HG02981 (cell line): Measurements from ENCODE around the gene STAT4.
A peak's percentile ranks its signal among the peaks of the same experiment; 100 is the strongest.

Source experiments
- ATAC-seq: cut with Tn5 transposase; IDR thresholded peaks from one replicate; pipeline ENCODE4 v1.9.1; 2021; ENCODE audit warnings: mild to moderate bottlenecking, moderate library complexity; ENCODE audit not compliant: unreplicated experiment

STAT4 gene

DNA sequence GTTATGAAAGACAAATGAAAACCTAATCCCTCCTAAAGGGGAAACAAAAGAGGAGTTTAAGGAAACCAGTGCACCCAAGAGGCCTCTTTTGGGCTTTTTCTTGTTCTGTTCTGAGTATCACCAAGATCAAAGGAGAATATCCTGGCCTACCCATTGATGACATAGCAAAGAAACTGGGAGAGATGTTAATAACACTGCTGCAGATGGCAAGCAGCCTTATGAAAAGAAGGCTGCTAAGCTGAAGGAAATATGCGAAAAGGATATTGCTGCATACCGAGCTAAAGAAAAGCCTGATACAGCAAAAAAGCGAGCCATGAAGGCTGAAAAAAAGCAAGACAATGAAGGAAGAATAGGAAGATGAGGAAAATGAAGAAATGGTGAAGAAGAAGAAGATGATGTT is 23.6 kb upstream of the STAT4 start:
- no peak for ATAC-seq

GRCh38 chr2:191173206-191173605 is 22.4 kb upstream of the STAT4 start:
- ATAC-seq = no peak

DNA sequence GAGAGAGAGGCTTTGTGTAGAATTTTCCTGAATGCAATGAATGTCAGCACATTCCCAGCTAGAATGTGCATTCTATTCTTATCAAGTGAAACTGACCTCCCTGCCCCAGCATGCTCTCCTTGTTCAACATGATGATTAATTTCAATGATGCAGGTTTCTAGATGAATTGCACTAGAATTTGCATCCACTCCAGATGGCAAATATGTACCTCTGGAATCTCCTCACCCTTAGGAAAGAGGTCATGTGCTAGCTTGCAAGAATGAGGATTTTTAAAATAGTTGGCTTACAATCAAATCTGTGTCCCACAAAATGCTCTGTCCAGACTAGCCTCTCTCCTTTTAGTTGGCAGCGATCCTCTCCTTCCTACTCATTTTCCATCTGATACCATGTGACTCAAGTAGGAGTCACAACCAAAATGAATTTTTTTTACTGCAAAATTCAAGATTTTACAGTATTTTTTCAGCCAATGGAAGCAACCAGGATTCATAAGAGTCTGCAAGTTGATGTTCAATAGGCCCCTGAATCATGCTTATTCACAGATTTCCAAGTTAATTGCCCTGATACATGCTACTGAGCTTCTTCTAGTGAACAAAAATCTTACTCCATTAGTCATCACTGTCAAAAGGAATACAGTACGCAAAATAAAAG is 21.0 kb upstream of the STAT4 start:
- ATAC-seq = no peak

GRCh38 chr2:191171286-191171685 is 20.5 kb upstream of the STAT4 start:
- ATAC-seq = no peak

DNA sequence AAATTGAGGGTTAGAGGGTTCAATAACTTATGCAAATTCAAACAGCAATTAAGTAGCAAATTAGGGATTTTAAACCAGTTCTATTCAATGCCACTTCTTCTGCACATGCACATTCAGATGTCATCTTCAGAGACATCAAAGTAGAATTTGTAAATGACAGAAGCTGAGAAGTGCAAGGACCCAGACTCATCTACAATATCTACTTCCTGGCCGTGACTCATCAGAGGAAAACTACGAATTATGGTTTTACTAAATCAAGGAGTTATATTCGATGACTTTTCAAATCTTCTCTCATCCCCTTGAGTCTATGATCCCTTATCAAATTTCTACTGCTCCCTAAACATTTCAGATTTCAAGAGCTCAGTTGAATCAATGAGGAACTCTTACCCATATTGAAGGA is 20.0 kb upstream of the STAT4 start:
- no peak for ATAC-seq

DNA sequence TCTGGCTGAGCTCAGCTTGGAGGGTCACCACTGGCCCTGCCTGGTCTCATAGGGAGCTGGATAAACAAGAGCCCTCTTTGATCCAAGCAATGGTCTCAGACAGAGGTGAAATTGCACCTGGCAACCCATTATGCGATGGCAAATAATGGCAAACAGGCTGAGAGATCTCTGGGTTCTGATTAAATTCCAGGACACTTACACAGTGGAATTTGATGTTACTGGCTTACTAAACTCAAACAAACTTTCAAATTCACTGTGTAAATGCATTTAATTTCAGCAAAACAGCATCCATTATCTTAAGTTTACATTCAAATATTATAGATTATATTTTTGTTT is 19.5 kb upstream of the STAT4 start:
- no peak for ATAC-seq

DNA sequence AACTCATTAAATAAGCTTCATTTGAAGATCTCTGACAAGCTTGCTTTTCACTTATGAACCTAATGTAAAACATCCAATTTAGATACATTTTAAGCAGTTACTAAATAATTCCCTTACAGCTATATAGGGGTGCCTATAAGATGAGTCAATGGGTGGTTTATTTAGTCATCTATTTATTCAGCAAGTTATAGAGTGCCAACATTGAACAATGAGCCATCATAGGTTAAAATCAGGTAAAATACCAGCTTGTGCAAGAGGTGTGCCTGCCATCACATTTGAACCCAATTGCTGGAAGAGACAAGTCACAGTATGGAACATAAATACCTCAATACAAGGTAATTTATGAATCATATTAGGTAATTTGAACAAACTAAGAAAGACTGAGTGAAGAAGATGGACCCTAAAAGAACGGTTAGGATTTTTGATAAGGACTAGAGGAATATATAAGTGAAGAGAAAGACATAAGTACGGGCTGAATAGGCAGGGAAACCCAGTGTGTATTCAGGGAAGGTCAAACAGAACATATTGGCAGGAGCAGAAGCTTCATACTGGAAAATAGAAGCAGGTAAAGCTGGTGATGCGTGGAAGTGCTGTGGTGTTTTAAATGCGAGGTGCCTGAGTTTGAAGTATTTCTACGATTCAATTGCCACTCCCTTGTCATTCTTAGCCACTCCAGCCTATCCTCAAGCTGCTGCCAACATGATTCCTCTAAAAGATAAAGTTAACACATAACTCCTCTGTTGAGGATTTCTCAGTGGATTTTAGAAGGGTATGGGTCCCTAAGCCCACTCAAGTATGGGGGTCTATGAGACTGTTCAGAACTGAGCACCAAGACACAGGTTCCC is 18.9 kb upstream of the STAT4 start:
- no peak for ATAC-seq

- ATAC-seq = no peak
Measured at GRCh38 chr2:191167766-191168165, 17.0 kb upstream of the STAT4 start.

DNA sequence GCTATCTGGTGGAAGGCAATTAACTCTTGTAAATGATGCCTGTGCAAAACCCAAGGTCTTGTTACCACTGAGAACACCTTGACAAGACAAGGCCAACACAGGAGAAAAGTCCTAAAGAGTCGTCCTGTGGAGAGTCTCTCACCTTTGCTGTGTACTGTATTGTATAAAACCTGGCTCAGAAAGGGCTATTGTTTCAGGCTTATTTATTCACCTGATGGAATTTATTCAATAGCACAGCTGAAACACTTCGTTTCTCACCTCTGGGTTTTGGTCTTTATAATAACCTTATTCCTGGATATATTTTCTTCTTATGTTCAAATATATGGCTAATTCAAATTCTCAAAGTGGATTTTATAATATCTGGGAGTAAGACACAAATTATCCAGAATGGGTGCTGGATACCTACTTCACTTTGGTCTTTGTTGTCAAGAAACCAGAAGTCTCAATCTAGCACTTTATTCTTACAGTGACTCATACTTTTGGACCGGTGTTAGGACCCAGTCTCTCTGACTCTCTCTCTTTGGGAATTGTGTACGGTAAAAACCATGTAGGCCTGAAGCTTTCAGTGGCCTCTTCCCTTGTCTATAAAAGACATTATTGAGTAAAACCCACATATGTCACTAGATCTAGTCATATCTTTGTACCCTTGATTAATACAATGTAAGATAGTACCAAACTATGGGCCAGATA is 16.1 kb upstream of the STAT4 start:
- ATAC-seq = no peak

- ATAC-seq = no peak
Measured at GRCh38 chr2:191166111-191166755, 15.4 kb upstream of the STAT4 start.

DNA sequence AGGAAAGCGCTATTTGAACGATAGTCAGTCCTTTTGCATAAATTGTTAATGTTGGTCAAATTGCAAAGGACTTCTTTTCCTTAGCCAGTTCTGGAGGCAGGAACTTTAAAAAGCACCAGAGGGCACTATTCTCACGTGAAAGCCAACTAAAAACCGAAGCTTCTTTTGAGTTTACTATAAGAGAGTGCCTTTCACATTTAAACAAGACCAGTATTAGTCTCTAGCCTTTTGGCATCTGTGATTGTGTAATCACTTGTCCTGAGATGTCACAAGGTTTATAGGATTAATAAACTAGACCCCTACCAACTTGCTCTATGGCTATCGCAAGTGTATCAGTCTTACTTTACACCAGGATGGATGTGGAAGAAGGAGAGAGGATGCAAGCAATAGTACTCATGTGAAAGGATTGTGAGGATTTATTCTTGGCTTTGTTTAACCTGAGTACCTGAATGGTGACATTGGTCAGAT is 14.4 kb upstream of the STAT4 start:
- peak; percentile 87 for ATAC-seq

- ATAC-seq = no peak
Measured at GRCh38 chr2:191158747-191159146, 8.0 kb upstream of the STAT4 start.

DNA sequence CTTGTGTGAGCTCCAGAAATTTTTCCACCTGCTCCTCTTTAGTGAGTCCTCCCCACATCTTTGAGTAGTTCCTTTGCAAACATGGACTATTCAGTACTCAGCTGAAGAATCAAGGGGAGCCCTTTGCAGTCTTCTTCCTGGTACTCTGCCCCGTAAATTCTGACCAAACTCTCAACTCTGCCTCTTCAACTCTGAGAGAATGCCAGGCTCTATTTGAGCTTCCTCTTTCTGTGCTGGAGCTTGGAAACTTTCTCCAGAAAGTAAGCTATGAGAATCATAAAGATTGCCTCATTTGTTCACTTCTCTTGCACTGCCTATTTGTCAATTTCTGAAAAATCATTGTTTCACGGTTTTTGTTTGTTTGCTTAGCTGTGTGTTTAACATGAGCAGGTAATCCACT is 7.4 kb upstream of the STAT4 start:
- no peak for ATAC-seq

- ATAC-seq = peak; percentile 34
Measured at GRCh38 chr2:191155608-191156071, 4.8 kb upstream of the STAT4 start.

DNA sequence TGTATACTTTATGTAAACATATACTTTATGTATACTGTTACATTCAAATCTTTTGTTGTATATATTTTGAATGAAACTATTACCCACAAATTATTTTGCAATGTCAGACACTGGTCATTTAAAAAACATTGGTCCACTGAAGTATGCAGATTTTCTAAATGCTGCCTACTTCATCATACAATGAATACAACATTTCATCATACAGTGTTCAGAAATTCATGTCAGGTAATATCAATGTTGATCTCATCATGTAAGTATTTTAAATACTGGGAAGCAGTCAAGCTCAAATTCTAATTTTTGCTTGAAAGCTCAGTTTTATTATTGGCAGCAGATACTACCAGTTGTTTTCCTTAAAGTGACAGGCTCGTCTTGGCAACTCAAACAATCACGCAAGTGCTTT is 2.9 kb upstream of the STAT4 start:
- no peak for ATAC-seq

GRCh38 chr2:191152482-191153240 is 1.9 kb upstream of the STAT4 start:
- no peak for ATAC-seq

DNA sequence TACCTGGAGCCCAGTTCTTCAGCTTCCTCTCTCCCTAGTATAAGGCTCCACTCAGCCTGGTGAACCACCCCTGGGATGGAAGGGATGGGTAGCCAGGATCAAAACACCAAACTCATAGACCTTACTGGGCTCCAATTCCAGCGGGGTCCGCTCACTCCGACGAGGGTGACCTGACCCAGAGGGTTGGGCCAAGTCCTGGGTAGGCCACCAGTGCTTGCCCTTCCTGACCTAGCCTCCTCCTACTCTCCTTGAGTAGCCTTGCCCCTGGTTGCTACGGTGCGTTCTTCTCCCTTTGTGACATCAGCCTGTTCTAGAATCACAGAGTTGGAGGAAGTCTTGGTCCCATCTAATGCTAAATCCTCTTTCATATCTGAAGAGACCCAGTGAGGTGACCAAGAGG is 537 bp upstream of the STAT4 start:
- no peak for ATAC-seq

- peak; percentile 21 for ATAC-seq
Measured at GRCh38 chr2:191150230-191150599, 579 bp downstream of the STAT4 start.

GRCh38 chr2:191149391-191149790 is 1.4 kb downstream of the STAT4 start:
- ATAC-seq = no peak

- ATAC-seq = no peak
Measured at GRCh38 chr2:191148791-191149190, 2.0 kb downstream of the STAT4 start.

DNA sequence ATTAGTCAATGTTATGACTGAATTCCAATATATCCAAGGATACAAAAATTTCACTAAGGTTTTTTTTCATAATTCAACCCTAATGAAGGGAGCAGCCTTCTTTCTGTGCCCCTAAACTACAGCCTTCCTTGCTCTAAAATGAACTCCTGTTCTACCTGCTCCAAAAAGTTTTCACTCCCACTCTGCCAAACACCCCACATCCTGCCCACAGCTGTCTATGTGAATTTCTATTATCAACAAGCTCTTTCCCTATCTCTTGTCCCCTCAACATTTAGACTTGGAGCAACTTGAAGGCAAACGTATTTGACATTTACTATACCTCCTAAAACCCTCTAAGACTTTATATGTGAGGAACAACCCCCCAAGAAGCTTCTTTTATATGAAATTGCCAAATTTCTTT is 2.5 kb downstream of the STAT4 start:
- no peak for ATAC-seq
